Loucy (cell line): ENCODE results near the gene ARID2.

ENCODE experiments used
- EZH2phosphoT487 ChIP-seq: fragments of 200-600 bp; IDR thresholded peaks from 2 replicates; pipeline ENCODE4 v1.6.1; 2018; ENCODE audit warnings: antibody characterized with exemption, mild to moderate bottlenecking, moderate library complexity, borderline replicate concordance
- TF ChIP-seq, protein P1 (sequence below): fragments of 200-600 bp; sonication (generic); conservative IDR thresholded peaks from 2 replicates; pipeline ENCODE4 v1.5.1; 2014; ENCODE audit warnings: mild to moderate bottlenecking, antibody characterized with exemption, low read length

DNA sequence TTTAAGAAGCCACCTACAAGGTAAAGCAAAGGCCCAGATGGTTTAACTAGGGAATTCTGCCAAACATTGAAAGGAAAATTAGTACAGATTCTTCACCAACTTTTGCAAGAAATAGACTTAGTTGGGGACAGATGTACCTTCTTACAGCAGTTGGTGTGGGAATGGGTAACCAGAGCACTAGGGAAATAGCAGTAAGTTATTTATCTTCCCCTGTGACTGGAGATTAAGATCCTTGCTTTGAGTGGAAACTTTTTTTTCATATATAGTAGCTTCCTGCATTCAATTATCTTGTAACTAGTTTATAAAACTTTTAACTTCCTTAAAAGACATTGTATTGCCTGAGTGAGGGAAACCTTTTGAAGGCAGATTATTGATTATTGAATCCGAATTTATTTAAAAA, 44.2 kb downstream of the ARID2 start:
- TF ChIP-seq, protein P1, sequence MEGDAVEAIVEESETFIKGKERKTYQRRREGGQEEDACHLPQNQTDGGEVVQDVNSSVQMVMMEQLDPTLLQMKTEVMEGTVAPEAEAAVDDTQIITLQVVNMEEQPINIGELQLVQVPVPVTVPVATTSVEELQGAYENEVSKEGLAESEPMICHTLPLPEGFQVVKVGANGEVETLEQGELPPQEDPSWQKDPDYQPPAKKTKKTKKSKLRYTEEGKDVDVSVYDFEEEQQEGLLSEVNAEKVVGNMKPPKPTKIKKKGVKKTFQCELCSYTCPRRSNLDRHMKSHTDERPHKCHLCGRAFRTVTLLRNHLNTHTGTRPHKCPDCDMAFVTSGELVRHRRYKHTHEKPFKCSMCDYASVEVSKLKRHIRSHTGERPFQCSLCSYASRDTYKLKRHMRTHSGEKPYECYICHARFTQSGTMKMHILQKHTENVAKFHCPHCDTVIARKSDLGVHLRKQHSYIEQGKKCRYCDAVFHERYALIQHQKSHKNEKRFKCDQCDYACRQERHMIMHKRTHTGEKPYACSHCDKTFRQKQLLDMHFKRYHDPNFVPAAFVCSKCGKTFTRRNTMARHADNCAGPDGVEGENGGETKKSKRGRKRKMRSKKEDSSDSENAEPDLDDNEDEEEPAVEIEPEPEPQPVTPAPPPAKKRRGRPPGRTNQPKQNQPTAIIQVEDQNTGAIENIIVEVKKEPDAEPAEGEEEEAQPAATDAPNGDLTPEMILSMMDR = no peak
- TF ChIP-seq EZH2phosphoT487 = no peak
